Measurements from ENCODE around the gene NCOA3.

The NCOA3 gene

GRCh38 chr20:47475419-47476044 is 26.2 kb upstream of the NCOA3 start:
- Histone ChIP-seq H3K27me3 (ENCODE audit: insufficient read depth, low read depth) (no peaks in the 10 kb centered on the region), H3K27ac (no peak overlapping the region), H2AFZ (ENCODE audit: low read depth) (no peak overlapping the region), H3K4me1 (ENCODE audit: low read depth, poor library complexity, severe bottlenecking) (peaks cover 31% of the 10 kb centered on the region), H3K4me2 (no peak overlapping the region), H3K4me3 (IDR thresholded peaks at IDR 0.05; ENCODE audit: insufficient read depth, low read depth, low read length) (no peak overlapping the region), H3K9ac (no peak overlapping the region), H3K79me2 (ENCODE audit: insufficient read depth, low read depth) (no peaks in the 10 kb centered on the region), H3K36me3 (ENCODE audit: insufficient read depth) (no peaks in the 10 kb centered on the region), H4K20me1 (ENCODE audit: insufficient read depth) (no peaks in the 10 kb centered on the region)
- TF ChIP-seq CTCF (conservative IDR thresholded peaks at IDR 0.05; ENCODE audit: low read depth, low read length) = no peak

DNA sequence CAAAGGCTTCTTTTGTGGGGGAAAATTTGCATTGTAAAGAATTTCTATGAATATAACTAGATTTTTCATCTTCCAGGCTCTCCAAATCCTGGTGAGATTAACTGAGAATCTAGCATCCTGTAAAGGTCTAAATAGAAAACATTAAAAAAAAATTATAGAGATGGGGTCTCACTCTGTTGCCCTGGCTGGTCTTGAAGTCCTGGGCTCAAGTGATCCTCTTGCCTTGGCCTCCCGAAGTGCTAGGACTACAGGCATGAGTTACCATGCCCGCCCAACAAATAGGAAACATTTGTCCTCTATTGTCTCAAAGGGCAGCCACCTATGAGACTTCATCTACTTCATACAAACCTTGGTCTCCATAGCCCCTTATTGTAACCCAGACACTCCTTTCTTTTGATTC is 25.2 kb upstream of the NCOA3 start:
- Histone ChIP-seq H4K20me1 (ENCODE audit: insufficient read depth) (no peaks in the 10 kb centered on the region), H3K4me2 (no peak overlapping the region), H3K27ac (no peak overlapping the region)

DNA sequence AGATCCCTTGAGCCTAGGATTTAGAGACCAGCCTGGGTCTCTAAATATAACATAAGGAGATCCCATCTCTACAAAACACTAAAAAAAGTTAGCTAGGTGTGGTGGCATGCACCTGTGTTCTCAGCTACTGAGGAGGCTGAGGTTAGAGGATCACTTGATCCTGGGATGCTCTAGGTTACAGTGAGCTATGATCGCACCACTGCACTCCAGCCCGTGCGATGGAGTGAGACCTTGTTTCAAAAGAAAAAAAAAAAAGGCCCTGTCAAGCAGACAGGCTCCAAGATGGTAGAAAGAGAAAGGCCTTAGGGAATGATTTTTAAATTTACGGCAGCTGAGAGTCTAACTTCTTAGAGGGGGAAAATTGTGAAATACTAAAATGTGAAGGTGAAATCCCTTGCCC is 22.6 kb upstream of the NCOA3 start:
- H4K20me1 ChIP-seq (ENCODE audit: insufficient read depth) = no peaks in the 10 kb centered on the region
- no peak overlapping the region for H3K9ac ChIP-seq
- H3K4me2 ChIP-seq = no peak overlapping the region
- no peaks in the 10 kb centered on the region for H3K79me2 ChIP-seq (ENCODE audit: insufficient read depth, low read depth)
- no peak for TF ChIP-seq CTCF (conservative IDR thresholded peaks at IDR 0.05; ENCODE audit: low read depth, low read length)
- peaks cover 15% of the 10 kb centered on the region for H3K4me1 ChIP-seq (ENCODE audit: low read depth, poor library complexity, severe bottlenecking)
- H3K27ac ChIP-seq = no peak overlapping the region
- no peak overlapping the region for H2AFZ ChIP-seq (ENCODE audit: low read depth)
- H3K36me3 ChIP-seq (ENCODE audit: insufficient read depth) = no peaks in the 10 kb centered on the region
- H3K4me3 ChIP-seq (IDR thresholded peaks at IDR 0.05; ENCODE audit: insufficient read depth, low read depth, low read length) = no peak overlapping the region
- H3K27me3 ChIP-seq (ENCODE audit: insufficient read depth, low read depth) = no peaks in the 10 kb centered on the region

More for the DNA sequence above, 25.2 kb upstream of the NCOA3 start:
- Histone ChIP-seq H3K36me3 (ENCODE audit: insufficient read depth) (no peaks in the 10 kb centered on the region), H3K79me2 (ENCODE audit: insufficient read depth, low read depth) (no peaks in the 10 kb centered on the region), H2AFZ (ENCODE audit: low read depth) (no peak overlapping the region), H3K9ac (no peak overlapping the region), H3K4me1 (ENCODE audit: low read depth, poor library complexity, severe bottlenecking) (peaks cover 31% of the 10 kb centered on the region), H3K4me3 (IDR thresholded peaks at IDR 0.05; ENCODE audit: insufficient read depth, low read depth, low read length) (no peak overlapping the region), H3K27me3 (ENCODE audit: insufficient read depth, low read depth) (no peaks in the 10 kb centered on the region)
- TF ChIP-seq CTCF (conservative IDR thresholded peaks at IDR 0.05; ENCODE audit: low read depth, low read length) = no peak

DNA sequence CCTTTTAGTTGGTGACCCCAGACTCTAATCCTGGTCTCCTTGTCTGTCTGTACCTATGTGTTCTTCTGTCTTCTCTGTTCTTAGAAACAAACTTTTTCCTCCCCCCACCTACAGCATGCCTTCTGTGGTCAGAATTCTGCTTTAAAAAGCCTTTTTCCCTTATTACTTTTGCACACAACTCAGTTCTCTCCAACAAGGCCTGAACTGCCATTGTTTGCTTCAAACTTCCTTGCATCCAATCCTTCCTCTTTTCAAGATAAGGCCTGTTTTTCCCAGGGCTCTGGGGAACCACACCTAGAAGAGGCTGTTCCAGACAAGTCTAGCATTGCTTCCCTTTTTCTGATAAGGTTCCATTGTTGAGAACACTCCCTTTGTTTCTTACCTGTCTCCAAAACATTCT is 22.2 kb upstream of the NCOA3 start:
- H3K4me1 ChIP-seq (ENCODE audit: low read depth, poor library complexity, severe bottlenecking) = peaks cover 16% of the 10 kb centered on the region
- TF ChIP-seq CTCF (conservative IDR thresholded peaks at IDR 0.05; ENCODE audit: low read depth, low read length) = no peak
- no peaks in the 10 kb centered on the region for H4K20me1 ChIP-seq (ENCODE audit: insufficient read depth)
- no peaks in the 10 kb centered on the region for H3K27me3 ChIP-seq (ENCODE audit: insufficient read depth, low read depth)
- no peak overlapping the region for H3K4me2 ChIP-seq
- H3K79me2 ChIP-seq (ENCODE audit: insufficient read depth, low read depth) = no peaks in the 10 kb centered on the region
- no peak overlapping the region for H3K4me3 ChIP-seq (IDR thresholded peaks at IDR 0.05; ENCODE audit: insufficient read depth, low read depth, low read length)
- no peak overlapping the region for H3K9ac ChIP-seq
- H3K36me3 ChIP-seq (ENCODE audit: insufficient read depth) = no peaks in the 10 kb centered on the region
- H2AFZ ChIP-seq (ENCODE audit: low read depth) = peak overlapping the region; percentile 29; the same call in 1 of the 2 replicates
- no peak overlapping the region for H3K27ac ChIP-seq
